GM12878 (cell line): ENCODE data around the gene PDE6B. TPM values are rescaled to one million over a fixed set of nuclear protein-coding genes. Genes with fewer than 3 reads are reported as not detected.

Experiments used
- ATAC-seq: fragments of 200-7000 bp; cut with Tn5 transposase; 3 replicates; pipeline ENCODE4 v1.9.1; 2020; ENCODE audit warnings: mild to moderate bottlenecking, moderate library complexity
- BruUV-seq: library from RNA; stranded (reverse); fragments of 400-500 nt; replicated peaks from 2 replicates; lab custom pipeline; 2021; lab: Mats Ljungman, UMichigan
- CTCF ChIA-PET: fragments of 300-600 bp; sonication (Branson Sonifier 250); formaldehyde crosslinking; extraction: SDS; loops from one replicate; lab custom pipeline; 2021; ENCODE audit warnings: inconsistent platforms; lab: Yijun Ruan, JAX
- POLR2A ChIA-PET: fragments of 350-600 bp; formaldehyde crosslinking; extraction: SDS; loops from one replicate; lab custom pipeline; 2021; ENCODE audit warnings: inconsistent platforms; lab: Charles Lee
- RAD21 ChIA-PET: fragments of 300-600 bp; sonication (Branson Sonifier 250); formaldehyde crosslinking; loops from one replicate; lab custom pipeline; 2023; ENCODE audit warnings: antibody characterized with exemption; ENCODE audit not compliant: unreplicated experiment; lab: Charles Lee
- SMC1A ChIA-PET: fragments of 300-600 bp; sonication (Branson Sonifier 250); formaldehyde crosslinking; loops from one replicate; lab custom pipeline; 2023; ENCODE audit not compliant: unreplicated experiment, uncharacterized antibody; lab: Charles Lee
- DNase-seq: peaks from one replicate; pipeline ENCODE4 v3.0.0-alpha.2; 2011; ENCODE audit warnings: low read depth, low spot score
- FAIRE-seq: peaks from 3 replicates; lab custom pipeline; 2011; peaks lifted over from hg19 to GRCh38; lab: Jason Lieb, UNC
- H2AFZ ChIP-seq: 2 replicates; pipeline ENCODE4 v1.6.0; 2011; ENCODE audit warnings: low read depth, low read length, control low read depth; ENCODE audit not compliant: control insufficient read depth
- H3K27ac ChIP-seq: 2 replicates; pipeline ENCODE4 v1.5.1; 2011; ENCODE audit warnings: control low read depth; ENCODE audit not compliant: control insufficient read depth, insufficient read depth
- H3K27me3 ChIP-seq, 2 experiments: replicated peaks in 1 of 2; 2 replicates each; pipeline versions ENCODE4 v1.6.0 to v1.6.1; 2011; ENCODE audit warnings: low read length in 1 of 2; ENCODE audit not compliant: control insufficient read depth in 2 of 2, insufficient read depth in 2 of 2
- H3K36me3 ChIP-seq, 2 experiments: 2 replicates each; pipeline ENCODE4 v1.5.1; 2011; ENCODE audit warnings: low read length in 1 of 2; ENCODE audit not compliant: control insufficient read depth in 2 of 2, insufficient read depth in 2 of 2
- H3K4me1 ChIP-seq: 2 replicates; pipeline ENCODE4 v1.6.1; 2011; ENCODE audit warnings: mild to moderate bottlenecking, low read length, moderate library complexity, mixed read lengths; ENCODE audit not compliant: control insufficient read depth, insufficient read depth
- H3K4me2 ChIP-seq: 2 replicates; pipeline ENCODE4 v1.6.0; 2011; ENCODE audit warnings: control low read depth; ENCODE audit not compliant: control insufficient read depth, insufficient read depth
- H3K4me3 ChIP-seq: fragments of 200-600 bp; sonication (generic); 2 replicates; pipeline ENCODE4 v1.5.1; 2016
- H3K79me2 ChIP-seq: 2 replicates; pipeline ENCODE4 v1.6.0; 2011; ENCODE audit warnings: low read length; ENCODE audit not compliant: control insufficient read depth, insufficient read depth
- H3K9ac ChIP-seq: 2 replicates; pipeline ENCODE4 v1.8.0; 2011; ENCODE audit warnings: low read length, control low read depth, mixed read lengths; ENCODE audit not compliant: control insufficient read depth, insufficient read depth
- H3K9me3 ChIP-seq: replicated peaks from 3 replicates; pipeline ENCODE4 v1.5.1; 2011; ENCODE audit warnings: mild to moderate bottlenecking, low read length; ENCODE audit not compliant: control insufficient read depth, insufficient read depth
- H4K20me1 ChIP-seq: 2 replicates; pipeline ENCODE4 v1.6.0; 2011; ENCODE audit not compliant: control insufficient read depth, insufficient read depth
- BHLHE40 ChIP-seq, 2 experiments: fragments of 450-650 bp in 1 of 2; IDR thresholded peaks; 2 replicates each; pipeline ENCODE4 v1.6.1; 2011 to 2017; ENCODE audit warnings: low read depth in 2 of 2, borderline replicate concordance in 1 of 2, improper control_type of control experiment in 1 of 2, low read length in 1 of 2, mild to moderate bottlenecking in 1 of 2
- DPF2 ChIP-seq: fragments of 450-650 bp; IDR thresholded peaks from 2 replicates; pipeline ENCODE4 v1.6.1; 2017; ENCODE audit warnings: mild to moderate bottlenecking
- EED ChIP-seq: sonication (generic); IDR thresholded peaks from 2 replicates; pipeline ENCODE4 v1.6.1; 2016; ENCODE audit warnings: antibody characterized with exemption, low read depth
- ESRRA ChIP-seq: IDR thresholded peaks from 2 replicates; pipeline ENCODE4 v1.6.1; 2012; ENCODE audit warnings: mild to moderate bottlenecking, low read length, improper control_type of control experiment
- ETV6 ChIP-seq, 2 experiments: fragments of 450-650 bp in 1 of 2; IDR thresholded peaks in 1 of 2; conservative IDR thresholded peaks in 1 of 2; 2 replicates each; pipeline ENCODE4 v1.6.1; 2014; ENCODE audit warnings: antibody characterized with exemption in 1 of 2, borderline replicate concordance in 1 of 2, low read depth in 1 of 2, mild to moderate bottlenecking in 1 of 2, moderate library complexity in 1 of 2
- EZH2 ChIP-seq: IDR thresholded peaks from 2 replicates; pipeline ENCODE4 v1.6.1; 2012; ENCODE audit warnings: low read depth, mild to moderate bottlenecking, control low read depth, inconsistent platforms, low read length, borderline replicate concordance; ENCODE audit not compliant: control insufficient read depth
- HDAC2 ChIP-seq: fragments of 200-600 bp; sonication (generic); IDR thresholded peaks from 2 replicates; pipeline ENCODE4 v1.6.1; 2017
- IRF4 ChIP-seq: IDR thresholded peaks from 2 replicates; pipeline ENCODE4 v1.6.1; 2011; ENCODE audit warnings: low read depth, low read length
- JUNB ChIP-seq: IDR thresholded peaks from 2 replicates; pipeline ENCODE4 v1.6.1; 2016; ENCODE audit warnings: antibody characterized with exemption, mild to moderate bottlenecking
- RAD21 ChIP-seq: IDR thresholded peaks from 2 replicates; pipeline ENCODE4 v1.6.1; 2011; ENCODE audit warnings: mild to moderate bottlenecking, low read depth, low read length, moderate library complexity; ENCODE audit not compliant: insufficient read depth
- RFX5 ChIP-seq: IDR thresholded peaks from 2 replicates; pipeline ENCODE4 v1.6.1; 2011; ENCODE audit warnings: low read depth, low read length, improper control_type of control experiment
- RUNX3 ChIP-seq: IDR thresholded peaks from 2 replicates; pipeline ENCODE4 v1.6.1; 2012; ENCODE audit warnings: low read length, inconsistent platforms
- SP1 ChIP-seq: IDR thresholded peaks from one replicate; pipeline ENCODE4 v1.6.1; 2011; ENCODE audit warnings: low read depth, low read length
- TAF1 ChIP-seq: IDR thresholded peaks from 2 replicates; pipeline ENCODE4 v1.6.1; 2011; ENCODE audit warnings: mild to moderate bottlenecking, low read depth, low read length, borderline replicate concordance
- WGBS: methylation state at CpG from one replicate; pipeline ENCODE4 v1.1.6; 2016; ENCODE audit warnings: low lambda C conversion rate; ENCODE audit not compliant: insufficient replicate concordance, insufficient coverage; ENCODE audit errors: missing lambda C conversion rate; 5-methylcytosine and 5-hydroxymethylcytosine counted together
- in situ Hi-C: fragments of 300-500 bp; cut with MboI; formaldehyde crosslinking; loops from 9 replicates; pipeline ENCODE4 v1.14.3; 2018; ENCODE audit warnings: mixed read lengths
- intact Hi-C: fragments of 100-400 bp; cut with micrococcal nuclease; formaldehyde crosslinking; loops from one replicate; pipeline ENCODE4 v1.14.2; 2022; ENCODE audit not compliant: unreplicated experiment
- polyA plus RNA-seq, 11 experiments: library from polyadenylated mRNA; depleted of rRNA in 4 of 11; unstranded in 6 of 11; stranded (reverse) in 5 of 11; fragments of >200 nt; fragmentation: Nextera tagmentation in 4 of 11; fragmentation: Illumina TruSeq in 1 of 11; extraction: Ambion mirVana in 4 of 11; extraction: Trizol in 1 of 11; gene quantifications; 1 replicate in 1 of 11; 2 replicates in 10 of 11; pipeline versions ENCODE4 v1.2.1 to v1.2.3, GENCODE V29; 2011 to 2016; ENCODE audit warnings: inconsistent platforms in 2 of 11, missing spikeins in 2 of 11, low read depth in 1 of 11
- total RNA-seq, 4 experiments: library from RNA; depleted of rRNA in 3 of 4; stranded (reverse); fragments of >200 nt in 3 of 4; fragmentation: Illumina TruSeq in 1 of 4; extraction: Trizol in 1 of 4; gene quantifications; 2 replicates each; pipeline versions ENCODE4 v1.2.1 to v1.2.3, GENCODE V29; 2013 to 2021
- TF ChIP-seq, protein P1 (sequence below): IDR thresholded peaks from 2 replicates; pipeline ENCODE4 v1.6.1; 2011; ENCODE audit warnings: low read depth, low read length, improper control_type of control experiment, borderline replicate concordance
- TF ChIP-seq, protein P2 (sequence below): fragments of 450-650 bp; IDR thresholded peaks from 2 replicates; pipeline ENCODE4 v1.6.1; 2017; ENCODE audit warnings: mild to moderate bottlenecking
- TF ChIP-seq, protein P3 (sequence below), 3 experiments: IDR thresholded peaks in 2 of 3; conservative IDR thresholded peaks in 1 of 3; 2 replicates each; pipeline ENCODE4 v1.5.1; 2011; ENCODE audit warnings: low read depth in 3 of 3, low read length in 3 of 3, mild to moderate bottlenecking in 3 of 3, control low read depth in 2 of 3, moderate library complexity in 2 of 3, inconsistent platforms in 1 of 3, mixed read lengths in 1 of 3; ENCODE audit not compliant: control insufficient read depth in 2 of 3, insufficient read depth in 1 of 3; ENCODE audit errors: extremely low read depth in 1 of 3

PDE6B gene
- total and polyA plus RNA-seq, 10 of the 15 experiments (the other 5 are each of a cell fraction or from before 2014, with no cell fraction given), result 2.6 to 6.4 (median 3.8) TPM

DNA sequence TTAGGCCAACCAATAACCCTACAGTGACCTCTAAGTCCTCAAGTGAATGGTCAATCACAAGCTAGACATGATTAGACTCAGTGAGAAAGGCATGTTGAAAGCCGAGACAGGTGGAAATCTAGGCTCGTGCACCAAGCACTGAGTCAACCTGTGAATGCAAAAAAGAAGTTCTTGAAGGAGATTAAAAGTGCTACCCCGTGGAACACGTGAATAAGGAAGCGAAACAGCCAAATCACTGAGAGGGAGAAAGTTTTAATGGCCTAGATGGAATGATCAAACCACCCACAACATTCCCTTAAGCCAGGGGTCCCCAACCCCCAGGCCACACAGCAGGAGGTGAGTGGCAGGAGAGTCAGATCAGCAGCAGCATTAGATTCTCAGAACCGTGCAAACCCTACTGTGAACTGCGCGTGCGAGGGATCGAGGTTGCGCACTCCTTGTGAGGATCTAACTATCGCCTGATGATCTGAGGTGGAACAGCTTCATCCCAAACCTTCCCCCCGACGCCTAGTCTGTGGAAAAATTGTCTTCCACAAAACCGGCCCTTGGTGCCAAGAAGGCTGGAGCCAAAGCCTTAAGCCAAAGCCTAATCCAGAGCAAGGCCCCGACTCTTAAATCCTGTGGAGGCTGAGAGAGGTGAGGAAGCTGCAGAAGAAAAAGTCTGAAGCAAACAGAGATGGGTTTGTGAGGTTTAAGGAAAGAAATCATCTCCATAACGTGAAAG is 19.5 kb upstream of the PDE6B start:
- intact Hi-C loops, result no loop called here
- Histone ChIP-seq H4K20me1 (no peaks in the 10 kb centered on the region), H3K4me2 (no peak overlapping the region), H3K79me2 (no peaks in the 10 kb centered on the region), H2AFZ (no peak overlapping the region), H3K4me1 (no peaks in the 10 kb centered on the region), H3K27me3 (no peaks in the 10 kb centered on the region), H3K27ac (no peak overlapping the region), H3K36me3 (no peaks in the 10 kb centered on the region), H3K9me3 (peaks cover 2% of the 10 kb centered on the region; the same call in 1 of the 3 replicates), H3K4me3 (no peak overlapping the region), H3K9ac (no peak overlapping the region)
- FAIRE-seq, result no peak
- no TSS peak for BruUV-seq
- ATAC-seq, result no peak
- DNase-seq, result no peak
- RAD21 ChIA-PET, result no interaction called here
- CTCF ChIA-PET, result interaction anchor here (1.1 to 1.3 kb wide), 3 partner anchors 10 to 78 kb away, joined by 3 to 5 read pairs (median 3); no protein-coding TSS in a partner anchor
- WGBS, result 41% methylated on average over 17 of the region's 17 CpGs
- POLR2A ChIA-PET, result interaction anchor here (1.7 kb wide), 1 partner anchor 69 kb away, joined by 7 read pairs; the partner anchor contains the start of genes ATP5ME and MYL5
- in situ Hi-C loops, result no loop called here
- SMC1A ChIA-PET, result interaction anchor here (1.2 to 1.7 kb wide), 4 partner anchors 67 to 363 kb away, joined by 3 to 6 read pairs (median 4); no protein-coding TSS in a partner anchor
- TF ChIP-seq, protein P1, sequence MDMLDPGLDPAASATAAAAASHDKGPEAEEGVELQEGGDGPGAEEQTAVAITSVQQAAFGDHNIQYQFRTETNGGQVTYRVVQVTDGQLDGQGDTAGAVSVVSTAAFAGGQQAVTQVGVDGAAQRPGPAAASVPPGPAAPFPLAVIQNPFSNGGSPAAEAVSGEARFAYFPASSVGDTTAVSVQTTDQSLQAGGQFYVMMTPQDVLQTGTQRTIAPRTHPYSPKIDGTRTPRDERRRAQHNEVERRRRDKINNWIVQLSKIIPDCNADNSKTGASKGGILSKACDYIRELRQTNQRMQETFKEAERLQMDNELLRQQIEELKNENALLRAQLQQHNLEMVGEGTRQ, result no peak
- TF ChIP-seq HDAC2 (no peak), DPF2 (0 out of 2 replicates have a peak, but pooled peaks have one; percentile 47), RAD21 (no peak), ESRRA (no peak), JUNB (no peak), EZH2 (no peak), TAF1 (no peak), RFX5 (no peak), EED (no peak), ETV6 (conservative IDR thresholded peaks at IDR 0.05 in 1 of 2, IDR thresholded peaks at IDR 0.05 in 1 of 2; ENCODE audit: borderline replicate concordance in 1 of 2, low read depth in 1 of 2) (no peak), IRF4 (no peak), SP1 (no peak), BHLHE40 (IDR thresholded peaks at IDR 0.05; ENCODE audit: borderline replicate concordance in 1 of 2, low read depth in 2 of 2, low read length in 1 of 2) (peak; percentile 36 to 75; a peak in 3 of 4 replicates), RUNX3 (no peak)
- TF ChIP-seq, protein P2, sequence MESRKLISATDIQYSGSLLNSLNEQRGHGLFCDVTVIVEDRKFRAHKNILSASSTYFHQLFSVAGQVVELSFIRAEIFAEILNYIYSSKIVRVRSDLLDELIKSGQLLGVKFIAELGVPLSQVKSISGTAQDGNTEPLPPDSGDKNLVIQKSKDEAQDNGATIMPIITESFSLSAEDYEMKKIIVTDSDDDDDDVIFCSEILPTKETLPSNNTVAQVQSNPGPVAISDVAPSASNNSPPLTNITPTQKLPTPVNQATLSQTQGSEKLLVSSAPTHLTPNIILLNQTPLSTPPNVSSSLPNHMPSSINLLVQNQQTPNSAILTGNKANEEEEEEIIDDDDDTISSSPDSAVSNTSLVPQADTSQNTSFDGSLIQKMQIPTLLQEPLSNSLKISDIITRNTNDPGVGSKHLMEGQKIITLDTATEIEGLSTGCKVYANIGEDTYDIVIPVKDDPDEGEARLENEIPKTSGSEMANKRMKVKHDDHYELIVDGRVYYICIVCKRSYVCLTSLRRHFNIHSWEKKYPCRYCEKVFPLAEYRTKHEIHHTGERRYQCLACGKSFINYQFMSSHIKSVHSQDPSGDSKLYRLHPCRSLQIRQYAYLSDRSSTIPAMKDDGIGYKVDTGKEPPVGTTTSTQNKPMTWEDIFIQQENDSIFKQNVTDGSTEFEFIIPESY, result no peak
- TF ChIP-seq, protein P3, sequence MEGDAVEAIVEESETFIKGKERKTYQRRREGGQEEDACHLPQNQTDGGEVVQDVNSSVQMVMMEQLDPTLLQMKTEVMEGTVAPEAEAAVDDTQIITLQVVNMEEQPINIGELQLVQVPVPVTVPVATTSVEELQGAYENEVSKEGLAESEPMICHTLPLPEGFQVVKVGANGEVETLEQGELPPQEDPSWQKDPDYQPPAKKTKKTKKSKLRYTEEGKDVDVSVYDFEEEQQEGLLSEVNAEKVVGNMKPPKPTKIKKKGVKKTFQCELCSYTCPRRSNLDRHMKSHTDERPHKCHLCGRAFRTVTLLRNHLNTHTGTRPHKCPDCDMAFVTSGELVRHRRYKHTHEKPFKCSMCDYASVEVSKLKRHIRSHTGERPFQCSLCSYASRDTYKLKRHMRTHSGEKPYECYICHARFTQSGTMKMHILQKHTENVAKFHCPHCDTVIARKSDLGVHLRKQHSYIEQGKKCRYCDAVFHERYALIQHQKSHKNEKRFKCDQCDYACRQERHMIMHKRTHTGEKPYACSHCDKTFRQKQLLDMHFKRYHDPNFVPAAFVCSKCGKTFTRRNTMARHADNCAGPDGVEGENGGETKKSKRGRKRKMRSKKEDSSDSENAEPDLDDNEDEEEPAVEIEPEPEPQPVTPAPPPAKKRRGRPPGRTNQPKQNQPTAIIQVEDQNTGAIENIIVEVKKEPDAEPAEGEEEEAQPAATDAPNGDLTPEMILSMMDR (IDR thresholded peaks at IDR 0.05 in 2 of 3, conservative IDR thresholded peaks at IDR 0.05 in 1 of 3; ENCODE audit: control insufficient read depth in 2 of 3, extremely low read depth in 1 of 3, insufficient read depth in 1 of 3, low read depth in 3 of 3, low read length in 3 of 3), result no peak
